Activated B cell treated with CpG ODN at 0.5 μM for 24 hours (primary cell): ENCODE measurements around the gene AGFG2. TPM values are rescaled to one million over a fixed set of nuclear protein-coding genes. Genes with fewer than 3 reads are reported as not detected.
"Not testable (repeated sequence)": the region's sequence is repeated elsewhere in the genome, so short reads cannot be mapped to it uniquely, and the experiment has no call there.

Experiments used
- ATAC-seq: fragments of 200-7000 bp; cut with Tn5 transposase; one replicate; pipeline ENCODE4 v1.10.0; 2021; ENCODE audit warnings: low read depth, mild to moderate bottlenecking, moderate library complexity
- CTCF ChIA-PET: fragments of 350-600 bp; sonication (Branson Sonifier 250); formaldehyde crosslinking; loops from one replicate; lab custom pipeline; 2021; ENCODE audit warnings: antibody characterized with exemption; lab: Charles Lee
- POLR2A ChIA-PET: fragments of 350-600 bp; sonication (Branson Sonifier 250); formaldehyde crosslinking; loops from one replicate; lab custom pipeline; 2021; ENCODE audit warnings: antibody characterized with exemption; lab: Charles Lee
- DNase-seq: peaks from one replicate; pipeline ENCODE4 v3.0.0; 2022
- H3K27ac Mint-ChIP-seq: one replicate; pipeline ENCODE4 v1.8.0; 2020; ENCODE audit warnings: mixed read lengths
- H3K27me3 Mint-ChIP-seq: one replicate; pipeline ENCODE4 v1.8.0; 2021; ENCODE audit warnings: mixed read lengths
- H3K36me3 Mint-ChIP-seq: one replicate; pipeline ENCODE4 v1.8.0; 2021; ENCODE audit warnings: low read depth, mixed read lengths
- H3K4me1 Mint-ChIP-seq: one replicate; pipeline ENCODE4 v1.8.0; 2021; ENCODE audit warnings: mixed read lengths
- H3K4me3 Mint-ChIP-seq: one replicate; pipeline ENCODE4 v1.8.0; 2020; ENCODE audit warnings: mild to moderate bottlenecking, mixed read lengths
- H3K9me3 Mint-ChIP-seq: one replicate; pipeline ENCODE4 v1.8.0; 2020; ENCODE audit warnings: mixed read lengths
- CTCF ChIP-seq: fragments of 200-600 bp; IDR thresholded peaks from one replicate; pipeline ENCODE4 v1.8.0; 2022; ENCODE audit warnings: antibody characterized with exemption, mild to moderate bottlenecking
- intact Hi-C: fragments of 100-400 bp; cut with micrococcal nuclease; formaldehyde crosslinking; loops from one replicate; pipeline ENCODE4 v1.15.1; 2024
- total RNA-seq: library from RNA; stranded (reverse); gene quantifications from 2 replicates; pipeline ENCODE4 v1.2.3, GENCODE V29; 2022

Gene AGFG2
- total RNA-seq, 1 donor from 2014 or later, result 9.5 TPM

- H3K27me3 Mint-ChIP-seq, result peaks cover 26% of the 10 kb centered on the region
- intact Hi-C loops, result no loop called here
- ChIA-PET CTCF (interaction anchor here (2.8 kb wide), 1 partner anchor 10 kb away, joined by 8 read pairs; the partner anchor contains the start of gene NYAP1), POLR2A (interaction anchor here (0.6 kb wide), 1 partner anchor 92 kb away, joined by 3 read pairs; no protein-coding TSS in a partner anchor)
- DNase-seq (no peak), ATAC-seq (no peak)
- no peak overlapping the region for H3K27ac Mint-ChIP-seq
- H3K4me1 Mint-ChIP-seq, result peaks cover 6% of the 10 kb centered on the region
- no peaks in the 10 kb centered on the region for H3K9me3 Mint-ChIP-seq
- no peaks in the 10 kb centered on the region for H3K36me3 Mint-ChIP-seq
- TF ChIP-seq CTCF, result no peak
- peak overlapping the region; percentile 64 for H3K4me3 Mint-ChIP-seq
These were observed 46.1 kb upstream of the AGFG2 start for GRCh38 chr7:100492738-100493475.

GRCh38 chr7:100493476-100494264, 45.3 kb upstream of the AGFG2 start:
- Mint-ChIP-seq H3K4me3 (peak overlapping the region; percentile 64), H3K9me3 (no peaks in the 10 kb centered on the region), H3K27ac (no peak overlapping the region), H3K27me3 (peaks cover 24% of the 10 kb centered on the region), H3K36me3 (no peaks in the 10 kb centered on the region), H3K4me1 (peaks cover 6% of the 10 kb centered on the region)
- no peak for TF ChIP-seq CTCF
- ATAC-seq (peak; percentile 79), DNase-seq (peak; percentile 44)
- intact Hi-C loops, result no loop called here
- ChIA-PET POLR2A (interaction anchor here (0.6 kb wide), 1 partner anchor 91 kb away, joined by 3 read pairs; no protein-coding TSS in a partner anchor), CTCF (interaction anchor here (2.8 kb wide), 1 partner anchor 11 kb away, joined by 8 read pairs; the partner anchor contains the start of gene NYAP1)

- ChIA-PET CTCF (interaction anchor here (0.6 to 1.0 kb wide), 3 partner anchors 20 to 126 kb away, joined by 3 to 7 read pairs (median 3); no protein-coding TSS in a partner anchor), POLR2A (no interaction called here)
- Mint-ChIP-seq H3K27ac (no peak overlapping the region), H3K4me3 (no peak overlapping the region), H3K27me3 (peaks cover 14% of the 10 kb centered on the region), H3K9me3 (no peaks in the 10 kb centered on the region), H3K4me1 (peaks cover 6% of the 10 kb centered on the region), H3K36me3 (no peaks in the 10 kb centered on the region)
- no peak for TF ChIP-seq CTCF
- intact Hi-C loops, result no loop called here
- ATAC-seq (no peak), DNase-seq (no peak)
These were observed 42.5 kb upstream of the AGFG2 start for GRCh38 chr7:100496509-100496908.

GRCh38 chr7:100500743-100501142, 38.3 kb upstream of the AGFG2 start:
- H3K27ac Mint-ChIP-seq, H3K4me3 Mint-ChIP-seq: not testable (repeated sequence)

GRCh38 chr7:100504031-100504430, 35.0 kb upstream of the AGFG2 start:
- DNase-seq, H3K4me1 Mint-ChIP-seq, H3K9me3 Mint-ChIP-seq, H3K36me3 Mint-ChIP-seq, POLR2A ChIA-PET, H3K27ac Mint-ChIP-seq, H3K4me3 Mint-ChIP-seq, intact Hi-C loops, H3K27me3 Mint-ChIP-seq, CTCF ChIA-PET, ATAC-seq: not testable (repeated sequence)

More at GRCh38 chr7:100500743-100501142, 38.3 kb upstream of the AGFG2 start:
- ATAC-seq, DNase-seq, H3K9me3 Mint-ChIP-seq, POLR2A ChIA-PET, intact Hi-C loops, H3K36me3 Mint-ChIP-seq, CTCF ChIA-PET, H3K4me1 Mint-ChIP-seq, H3K27me3 Mint-ChIP-seq: not testable (repeated sequence)
